ENCODE data around the gene ZNF138. TPM values are rescaled to one million over a fixed set of nuclear protein-coding genes. Genes with fewer than 3 reads are reported as not detected.
"Not testable (repeated sequence)": the region's sequence is repeated elsewhere in the genome, so short reads cannot be mapped to it uniquely, and the experiment has no call there.

ZNF138 gene
- total RNA-seq, 5 donors from 2014 or later (not counting 1 experiment from before 2014, with no cell fraction given), result 9.3 to 13.4 (median 11.1) TPM

DNA sequence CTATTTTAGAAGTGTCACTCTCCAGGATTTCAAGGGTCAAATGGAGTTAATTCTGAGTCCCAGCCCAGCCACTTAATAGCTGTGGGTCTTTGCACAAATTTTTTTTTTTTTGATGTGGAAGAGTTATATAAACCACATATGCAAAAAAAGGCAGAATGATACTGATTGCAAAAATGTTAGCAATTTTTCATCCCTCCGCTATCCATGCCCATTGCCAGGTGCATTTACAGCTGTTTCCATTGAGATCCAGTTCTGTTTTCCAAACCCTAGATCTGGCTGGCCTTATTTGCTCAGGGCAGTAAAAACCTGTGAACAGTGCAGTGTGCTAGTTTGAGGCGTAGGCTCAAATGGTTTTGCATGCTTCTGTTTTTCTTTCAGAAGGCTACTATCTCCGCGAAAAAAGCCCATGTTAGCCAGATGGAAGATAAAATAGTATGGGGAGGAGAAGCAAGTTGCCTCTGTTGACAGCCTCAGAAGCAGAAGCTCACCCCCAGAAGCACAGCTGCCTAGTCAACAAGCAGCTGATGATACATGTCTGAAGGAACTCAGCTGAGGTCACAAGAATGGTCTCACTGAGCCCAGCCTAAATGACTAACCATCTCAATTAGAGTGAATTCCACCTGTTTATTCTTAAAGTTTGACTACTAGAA, 997 bp upstream of the ZNF138 start:
- peak in 1 of 35 experiments; percentile 4 for DNase-seq
- no peaks in the 10 kb centered on the region for H3K27me3 Mint-ChIP-seq
- H3K4me3 ChIP-seq (ENCODE audit: control insufficient read depth in 1 of 2, extremely low read depth in 1 of 2, low read length in 1 of 2), result no peak overlapping the region
- no peak for ATAC-seq (replicated peaks in 1 of 4)
- H3K9me3 Mint-ChIP-seq, result no peaks in the 10 kb centered on the region
- WGBS (ENCODE audit: insufficient coverage), result 93% methylated on average over 4 of the region's 4 CpGs
- peaks cover 8 to 13% of the 10 kb centered on the region in 2 experiments for H3K4me1 ChIP-seq (ENCODE audit: control insufficient read depth in 1 of 2, extremely low read depth in 1 of 2, insufficient read depth in 2 of 2, low read length in 2 of 2)
- H3K36me3 Mint-ChIP-seq, result peaks cover 6% of the 10 kb centered on the region
- H3K4me1 Mint-ChIP-seq, result peaks cover 24 to 39% (median 33%) of the 10 kb centered on the region in 3 donors
- H3K36me3 ChIP-seq (ENCODE audit: control insufficient read depth in 2 of 2, extremely low read depth in 1 of 2, insufficient read depth in 1 of 2, low read length in 1 of 2), result no peaks in the 10 kb centered on the region
- H3K27ac Mint-ChIP-seq, result peak overlapping the region; percentile 69 to 97
- H3K27ac ChIP-seq (ENCODE audit: low read length), result peak overlapping the region; percentile 94
- ChIA-PET POLR2A (interaction anchor here (0.6 to 1.2 kb wide), 2 partner anchors 126 to 241 kb away, joined by 3 to 5 read pairs; no protein-coding TSS in a partner anchor), CTCF (interaction anchor here (1.4 to 1.9 kb wide), 2 partner anchors 9 to 230 kb away, joined by 3 to 6 read pairs; partner anchors contain the start of gene ZNF680 (in 1 of the 2))
- no peaks in the 10 kb centered on the region for H3K9me3 ChIP-seq
- H3K4me3 Mint-ChIP-seq, result peak overlapping the region; percentile 56 to 99 (median 99)
- H3K27me3 ChIP-seq (replicated peaks in 1 of 2; ENCODE audit: control insufficient read depth in 2 of 2, extremely low read depth in 1 of 2, insufficient read depth in 2 of 2, low read length in 1 of 2), result peaks cover 0 to 3% of the 10 kb centered on the region in 2 experiments

DNA sequence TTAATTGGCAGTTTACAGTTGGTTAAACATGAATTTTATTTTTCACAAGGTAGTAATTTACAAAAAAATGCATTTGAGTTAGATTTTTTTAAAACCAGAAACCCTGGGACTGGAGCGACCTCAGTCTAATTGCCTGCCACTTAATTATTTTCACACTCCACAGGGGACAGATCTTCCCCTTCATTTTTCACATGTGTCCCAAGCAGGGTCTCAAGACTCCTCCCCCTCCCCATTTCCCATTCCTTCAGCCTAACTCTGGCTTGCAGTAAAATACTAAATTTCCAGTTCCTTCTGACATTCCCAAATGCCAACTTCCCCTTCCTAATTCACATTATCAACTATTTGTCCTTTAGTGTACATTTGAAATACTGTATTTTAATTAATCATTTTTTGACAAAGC, 948 bp downstream of the ZNF138 start:
- H3K4me1 ChIP-seq (ENCODE audit: control insufficient read depth in 1 of 2, extremely low read depth in 1 of 2, insufficient read depth in 2 of 2, low read length in 2 of 2), result peaks cover 8 to 13% of the 10 kb centered on the region in 2 experiments
- WGBS (ENCODE audit: insufficient coverage), result 17% methylated on average over 1 of the region's 1 CpG
- ATAC-seq (replicated peaks in 1 of 4) (no peak), DNase-seq (peak in 1 of 35 experiments; percentile 1)
- Mint-ChIP-seq H3K27ac (peak overlapping the region in 1 of 2 donors; percentile 97), H3K4me1 (peaks cover 37 to 49% (median 44%) of the 10 kb centered on the region in 3 donors), H3K4me3 (peak overlapping the region; percentile 99), H3K27me3 (no peaks in the 10 kb centered on the region), H3K9me3 (no peaks in the 10 kb centered on the region), H3K36me3 (peaks cover 23% of the 10 kb centered on the region)
- H3K27ac ChIP-seq (ENCODE audit: low read length), result peak overlapping the region; percentile 94
- peak overlapping the region; percentile 94 to 97 for H3K4me3 ChIP-seq (ENCODE audit: control insufficient read depth in 1 of 2, extremely low read depth in 1 of 2, low read length in 1 of 2)
- CTCF ChIA-PET, result interaction anchor here in 1 of 2 donors (1.3 kb wide), 1 partner anchor 477 kb away, joined by 3 read pairs; no protein-coding TSS in a partner anchor
- peaks cover 0 to 13% of the 10 kb centered on the region in 2 donors for H3K36me3 ChIP-seq (ENCODE audit: control insufficient read depth in 2 of 2, extremely low read depth in 1 of 2, insufficient read depth in 1 of 2, low read length in 1 of 2)
- POLR2A ChIA-PET, result no interaction called here
- no peaks in the 10 kb centered on the region for H3K27me3 ChIP-seq (replicated peaks in 1 of 2; ENCODE audit: control insufficient read depth in 2 of 2, extremely low read depth in 1 of 2, insufficient read depth in 2 of 2, low read length in 1 of 2)
- H3K9me3 ChIP-seq, result no peaks in the 10 kb centered on the region

GRCh38 chr7:64799169-64799568, 4.9 kb downstream of the ZNF138 start:
- H3K9me3 ChIP-seq; H3K4me1 ChIP-seq (ENCODE audit: control insufficient read depth in 1 of 2, extremely low read depth in 1 of 2, insufficient read depth in 2 of 2, low read length in 2 of 2); H3K4me3 ChIP-seq (ENCODE audit: control insufficient read depth in 1 of 2, extremely low read depth in 1 of 2, low read length in 1 of 2); DNase-seq; H3K27me3 Mint-ChIP-seq; H3K27ac ChIP-seq (ENCODE audit: low read length); H3K4me3 Mint-ChIP-seq; H3K9me3 Mint-ChIP-seq; ATAC-seq (replicated peaks in 1 of 4); H3K27me3 ChIP-seq (replicated peaks in 1 of 2; ENCODE audit: control insufficient read depth in 2 of 2, extremely low read depth in 1 of 2, insufficient read depth in 2 of 2, low read length in 1 of 2); POLR2A ChIA-PET; H3K27ac Mint-ChIP-seq: not testable (repeated sequence)
- H3K36me3 ChIP-seq (ENCODE audit: control insufficient read depth in 2 of 2, extremely low read depth in 1 of 2, insufficient read depth in 1 of 2, low read length in 1 of 2), result peaks cover 0 to 24% of the 10 kb centered on the region in 2 donors
- Mint-ChIP-seq H3K4me1 (peaks cover 61 to 63% (median 62%) of the 10 kb centered on the region in 3 donors), H3K36me3 (peaks cover 50% of the 10 kb centered on the region)
- CTCF ChIA-PET, result interaction anchor here in 1 of 2 donors (0.6 to 0.7 kb wide), 2 partner anchors 111 to 170 kb away, joined by 3 to 9 read pairs; no protein-coding TSS in a partner anchor
- whole genome bisulfite sequencing (ENCODE audit: insufficient coverage), result 96% methylated on average over 7 of the region's 8 CpGs

- Mint-ChIP-seq H3K27ac (peak overlapping the region in 1 of 2 donors; percentile 39), H3K36me3 (peaks cover 60% of the 10 kb centered on the region), H3K4me1 (peaks cover 38 to 42% (median 39%) of the 10 kb centered on the region in 3 donors), H3K9me3 (peaks cover 0 to 6% (median 0%) of the 10 kb centered on the region in 3 donors), H3K4me3 (no peak overlapping the region), H3K27me3 (no peaks in the 10 kb centered on the region)
- Histone ChIP-seq H3K9me3 (no peaks in the 10 kb centered on the region), H3K27me3 (replicated peaks in 1 of 2; ENCODE audit: control insufficient read depth in 2 of 2, extremely low read depth in 1 of 2, insufficient read depth in 2 of 2, low read length in 1 of 2) (no peaks in the 10 kb centered on the region), H3K4me1 (ENCODE audit: control insufficient read depth in 1 of 2, extremely low read depth in 1 of 2, insufficient read depth in 2 of 2, low read length in 2 of 2) (no peaks in the 10 kb centered on the region), H3K4me3 (ENCODE audit: control insufficient read depth in 1 of 2, extremely low read depth in 1 of 2, low read length in 1 of 2) (no peak overlapping the region), H3K27ac (ENCODE audit: low read length) (no peak overlapping the region), H3K36me3 (ENCODE audit: control insufficient read depth in 2 of 2, extremely low read depth in 1 of 2, insufficient read depth in 1 of 2, low read length in 1 of 2) (peaks cover 0 to 27% of the 10 kb centered on the region in 2 donors)
- no CpG with 5 or more reads among the region's 2 CpGs for WGBS (ENCODE audit: insufficient coverage)
- ChIA-PET CTCF (interaction anchor here (0.5 to 1.6 kb wide), 3 partner anchors 9 to 228 kb away, joined by 3 read pairs; no protein-coding TSS in a partner anchor), POLR2A (no interaction called here)
- DNase-seq, result no peak
- ATAC-seq (replicated peaks in 1 of 4), result no peak
These were observed 8.5 kb downstream of the ZNF138 start for GRCh38 chr7:64802699-64803098.

DNA sequence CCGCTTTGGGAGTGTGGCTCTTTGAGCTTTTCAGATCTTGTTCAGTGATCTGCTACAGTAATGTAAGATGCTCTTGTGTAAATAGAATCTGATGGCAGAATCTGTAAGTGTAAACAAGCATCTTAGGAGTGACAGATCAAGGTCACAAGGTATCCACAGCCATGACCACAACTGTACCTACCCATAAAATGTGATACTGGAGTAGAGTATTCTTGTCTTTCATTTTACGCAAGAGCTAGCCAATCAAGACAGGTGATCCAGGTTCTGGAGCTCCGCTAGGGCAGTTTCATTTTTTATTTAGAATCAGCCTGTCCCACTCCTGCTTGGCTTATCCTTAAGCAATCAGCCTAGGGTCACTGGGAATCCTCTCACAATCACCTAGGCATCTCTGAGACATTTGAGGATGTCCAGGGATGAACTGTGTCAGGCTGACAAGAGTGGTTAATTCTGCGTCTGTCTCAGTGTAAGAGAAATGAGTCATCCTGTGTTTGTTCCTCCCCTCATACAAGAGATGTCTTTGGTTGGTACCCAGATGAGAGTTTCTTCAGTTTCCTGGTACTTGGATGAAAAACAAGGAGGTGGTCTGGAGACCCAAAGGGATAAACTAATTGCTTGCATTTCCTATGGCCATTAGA, 13.6 kb downstream of the ZNF138 start:
- DNase-seq, result no peak
- Mint-ChIP-seq H3K4me1 (peaks cover under 1 to 8% (median 4%) of the 10 kb centered on the region in 3 donors), H3K27ac (no peak overlapping the region), H3K4me3 (no peak overlapping the region), H3K9me3 (peaks cover 0 to 6% (median 0%) of the 10 kb centered on the region in 3 donors), H3K36me3 (peaks cover 34% of the 10 kb centered on the region), H3K27me3 (no peaks in the 10 kb centered on the region)
- peaks cover 0 to 15% of the 10 kb centered on the region in 2 donors for H3K36me3 ChIP-seq (ENCODE audit: control insufficient read depth in 2 of 2, extremely low read depth in 1 of 2, insufficient read depth in 1 of 2, low read length in 1 of 2)
- H3K9me3 ChIP-seq, result no peaks in the 10 kb centered on the region
- no peak overlapping the region for H3K27ac ChIP-seq (ENCODE audit: low read length)
- H3K4me3 ChIP-seq (ENCODE audit: control insufficient read depth in 1 of 2, extremely low read depth in 1 of 2, low read length in 1 of 2), result no peak overlapping the region
- ChIA-PET POLR2A (no interaction called here), CTCF (no interaction called here)
- ATAC-seq (replicated peaks in 1 of 4), result no peak
- WGBS (ENCODE audit: insufficient coverage), result no CpG with 5 or more reads among the region's 4 CpGs
- H3K4me1 ChIP-seq (ENCODE audit: control insufficient read depth in 1 of 2, extremely low read depth in 1 of 2, insufficient read depth in 2 of 2, low read length in 2 of 2), result no peaks in the 10 kb centered on the region
- H3K27me3 ChIP-seq (replicated peaks in 1 of 2; ENCODE audit: control insufficient read depth in 2 of 2, extremely low read depth in 1 of 2, insufficient read depth in 2 of 2, low read length in 1 of 2), result no peaks in the 10 kb centered on the region

DNA sequence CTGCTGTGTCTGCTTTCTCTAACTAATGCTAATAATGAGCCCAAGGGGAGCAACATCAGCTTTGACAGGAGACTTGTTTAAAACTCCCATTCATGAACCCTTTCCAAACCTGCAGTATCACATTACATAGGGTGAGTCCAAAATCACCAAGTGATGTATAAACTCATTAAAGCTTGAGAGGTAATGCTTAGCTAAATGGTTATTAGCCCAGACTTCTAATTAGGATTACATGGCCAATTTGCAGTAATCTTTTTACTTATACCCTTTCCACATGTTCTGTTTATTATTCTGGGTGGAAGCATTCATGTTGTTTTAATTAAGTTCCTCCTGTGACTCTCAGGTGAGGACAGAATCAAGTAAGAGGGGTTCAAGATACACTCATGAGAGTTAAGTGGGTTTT, 17.5 kb downstream of the ZNF138 start:
- Mint-ChIP-seq H3K9me3 (peaks cover 0 to 4% (median 0%) of the 10 kb centered on the region in 3 donors), H3K27ac (no peak overlapping the region), H3K36me3 (peaks cover 43% of the 10 kb centered on the region), H3K4me3 (no peak overlapping the region), H3K4me1 (peaks cover 0 to 6% (median 2%) of the 10 kb centered on the region in 3 donors), H3K27me3 (no peaks in the 10 kb centered on the region)
- Histone ChIP-seq H3K27me3 (replicated peaks in 1 of 2; ENCODE audit: control insufficient read depth in 2 of 2, extremely low read depth in 1 of 2, insufficient read depth in 2 of 2, low read length in 1 of 2) (no peaks in the 10 kb centered on the region), H3K4me1 (ENCODE audit: control insufficient read depth in 1 of 2, extremely low read depth in 1 of 2, insufficient read depth in 2 of 2, low read length in 2 of 2) (no peaks in the 10 kb centered on the region), H3K4me3 (ENCODE audit: control insufficient read depth in 1 of 2, extremely low read depth in 1 of 2, low read length in 1 of 2) (no peak overlapping the region), H3K9me3 (no peaks in the 10 kb centered on the region), H3K36me3 (ENCODE audit: control insufficient read depth in 2 of 2, extremely low read depth in 1 of 2, insufficient read depth in 1 of 2, low read length in 1 of 2) (peaks cover 0 to 9% of the 10 kb centered on the region in 2 donors), H3K27ac (ENCODE audit: low read length) (no peak overlapping the region)
- ATAC-seq (replicated peaks in 1 of 4) (no peak), DNase-seq (no peak)
- ChIA-PET POLR2A (no interaction called here), CTCF (no interaction called here)
